ENCODE measurements around the gene PTCH1. TPM values are rescaled to one million over a fixed set of nuclear protein-coding genes. Genes with fewer than 3 reads are reported as not detected.

Gene PTCH1
- total and polyA plus RNA-seq, 12 donors: 1.6 to 10.0 (median 6.5) TPM

GRCh38 chr9:95491543-95492320 lies 25.0 kb downstream of the PTCH1 start:
- 71 to 73% methylated on average over 8 of the region's 8 CpGs for WGBS, 2 donors
- TF ChIP-seq CTCF (IDR thresholded peaks at IDR 0.05): peak in 2 of 9 donors; percentile 13 to 19
- no peak for DNase-seq
- ATAC-seq: no peak
- no peaks in the 10 kb centered on the region for H3K9me3 ChIP-seq
- H3K4me3 ChIP-seq: no peak overlapping the region
- peaks cover 0 to 15% (median 0%) of the 10 kb centered on the region in 9 donors for H3K36me3 ChIP-seq
- intact Hi-C loops (cut with DNase I): loop anchor here in 1 of 10 donors (10.0 kb wide), 1 partner anchor 723 kb away; no protein-coding TSS in a partner anchor
- H3K27me3 ChIP-seq: peaks cover 0 to 4% (median 0%) of the 10 kb centered on the region in 7 donors
- peaks cover 0 to 10% (median 0%) of the 10 kb centered on the region in 9 donors for H3K4me1 ChIP-seq
- H3K27ac ChIP-seq: no peak overlapping the region

- no peaks in the 10 kb centered on the region for H3K9me3 ChIP-seq
- no peaks in the 10 kb centered on the region for H3K27me3 ChIP-seq
- intact Hi-C loops (cut with DNase I): no loop called here
- TF ChIP-seq CTCF (IDR thresholded peaks at IDR 0.05): no peak
- DNase-seq (no peak), ATAC-seq (no peak)
- H3K4me3 ChIP-seq: no peak overlapping the region
- H3K4me1 ChIP-seq: peaks cover 0 to 33% (median 8%) of the 10 kb centered on the region in 9 donors
- no peak overlapping the region for H3K27ac ChIP-seq
- H3K36me3 ChIP-seq: peaks cover 0 to 11% (median 0%) of the 10 kb centered on the region in 9 donors
- 69 to 77% methylated on average over 5 of the region's 5 CpGs for WGBS, 2 donors
Observed at GRCh38 chr9:95488954-95489353, 27.8 kb downstream of the PTCH1 start.

GRCh38 chr9:95486318-95486717 lies 30.5 kb downstream of the PTCH1 start:
- H3K9me3 ChIP-seq: no peaks in the 10 kb centered on the region
- H3K36me3 ChIP-seq: peaks cover 0 to 23% (median 0%) of the 10 kb centered on the region in 9 donors
- no peak for TF ChIP-seq CTCF (IDR thresholded peaks at IDR 0.05)
- H3K27ac ChIP-seq: no peak overlapping the region
- intact Hi-C loops (cut with DNase I): no loop called here
- H3K27me3 ChIP-seq: no peaks in the 10 kb centered on the region
- no peak for DNase-seq
- H3K4me3 ChIP-seq: no peak overlapping the region
- peak in 2 of 8 donors; percentile 20 to 28 for ATAC-seq
- peaks cover 0 to 32% (median 10%) of the 10 kb centered on the region in 9 donors for H3K4me1 ChIP-seq
- WGBS, 2 donors: 73 to 77% methylated on average over 5 of the region's 5 CpGs

GRCh38 chr9:95484225-95484624 lies 32.5 kb downstream of the PTCH1 start:
- 44 to 45% methylated on average over 3 of the region's 3 CpGs for WGBS, 2 donors
- Histone ChIP-seq H3K4me3 (no peak overlapping the region), H3K4me1 (peaks cover 0 to 31% (median 10%) of the 10 kb centered on the region in 9 donors), H3K27me3 (no peaks in the 10 kb centered on the region), H3K36me3 (peaks cover 0 to 37% (median 10%) of the 10 kb centered on the region in 9 donors), H3K27ac (peak overlapping the region in 1 of 10 donors; percentile 11), H3K9me3 (no peaks in the 10 kb centered on the region)
- intact Hi-C loops (cut with DNase I): no loop called here
- no peak for DNase-seq
- TF ChIP-seq CTCF (IDR thresholded peaks at IDR 0.05): no peak
- ATAC-seq: peak in 3 of 8 donors; percentile 55 to 91 (median 65)
